SK-N-MC (cell line): ENCODE data around the gene DENND4C.

Experiments
- EZH2 ChIP-seq: fragments of 200-600 bp; sonication (generic); IDR thresholded peaks from one replicate; pipeline ENCODE4 v1.6.1; 2017; ENCODE audit warnings: antibody characterized with exemption
- POLR2AphosphoS5 ChIP-seq: IDR thresholded peaks from 2 replicates; pipeline ENCODE4 v1.6.1; 2012; ENCODE audit warnings: mild to moderate bottlenecking, low read depth, low read length, borderline replicate concordance

- TF ChIP-seq POLR2AphosphoS5: no peak
- TF ChIP-seq EZH2: no peak
Observed at GRCh38 chr9:19371942-19372341, 141.4 kb downstream of the DENND4C start.
